HL-60 (cell line): ENCODE results near the gene PERCC1.

ENCODE experiments used
- DNase-seq, 2 experiments: peaks; one replicate each; pipeline ENCODE4 v3.0.0-alpha.2; 2010 to 2020; ENCODE audit warnings: low read depth in 1 of 2, low spot score in 1 of 2
- H3K27ac ChIP-seq: fragments of 250-450 bp; sonication (Bioruptor Pico); replicated peaks from 2 replicates; pipeline ENCODE4 v1.5.1; 2020; ENCODE audit warnings: mild to moderate bottlenecking, moderate library complexity
- H3K27me3 ChIP-seq: fragments of 250-450 bp; sonication (Bioruptor Pico); 2 replicates; pipeline ENCODE4 v1.5.1; 2021; ENCODE audit warnings: mild to moderate bottlenecking, moderate library complexity; ENCODE audit not compliant: insufficient read depth, poor library complexity, severe bottlenecking
- H3K4me3 ChIP-seq: replicated peaks from 2 replicates; pipeline ENCODE4 v1.5.1; 2011; ENCODE audit warnings: mild to moderate bottlenecking, control low read depth, low read length; ENCODE audit not compliant: insufficient read depth
- CTCF ChIP-seq: IDR thresholded peaks from one replicate; pipeline ENCODE4 v1.5.1; 2011; ENCODE audit warnings: low read length, control low read depth, inconsistent platforms; ENCODE audit not compliant: insufficient read depth
- GABPA ChIP-seq: IDR thresholded peaks from 2 replicates; pipeline ENCODE4 v1.6.1; 2012; ENCODE audit warnings: low read depth
- POLR2AphosphoS5 ChIP-seq: IDR thresholded peaks from 2 replicates; pipeline ENCODE4 v1.6.1; 2012; ENCODE audit warnings: low read depth
- REST ChIP-seq: IDR thresholded peaks from 2 replicates; pipeline ENCODE4 v1.6.1; 2012; ENCODE audit warnings: low read depth; ENCODE audit not compliant: insufficient replicate concordance
- SPI1 ChIP-seq: IDR thresholded peaks from 2 replicates; pipeline ENCODE4 v1.6.1; 2012; ENCODE audit warnings: low read depth, mild to moderate bottlenecking, borderline replicate concordance
- long read RNA-seq: library from polyadenylated mRNA; unstranded; transcript quantifications from one replicate; pipeline ENCODE4 v2.0.0, GENCODE V29; 2020

The PERCC1 gene
- long read RNA-seq = 0 reads

- Histone ChIP-seq H3K27me3 (peaks cover 3% of the 10 kb centered on the region), H3K27ac (no peak within 1 kb of the TSS), H3K4me3 (no peak within 1 kb of the TSS)
- no peak for TF ChIP-seq SPI1
- no peak for TF ChIP-seq REST
- TF ChIP-seq CTCF = no peak
- TF ChIP-seq GABPA = no peak
- no peak for TF ChIP-seq POLR2AphosphoS5
- DNase-seq = no peak
These were observed at the start of gene PERCC1 for GRCh38 chr16:1430759-1431496. Gene PERCC1, plus strand, starts transcription at chr16:1431078. Its CDS starts 1,516 bp downstream, at chr16:1432594.

GRCh38 chr16:1381612-1382406, 49.1 kb upstream of the PERCC1 start:
- Histone ChIP-seq H3K4me3 (no peak overlapping the region), H3K27ac (no peak overlapping the region), H3K27me3 (no peaks in the 10 kb centered on the region)
- DNase-seq = no peak
- no peak for TF ChIP-seq SPI1
- no peak for TF ChIP-seq CTCF
- TF ChIP-seq REST = no peak
- TF ChIP-seq POLR2AphosphoS5 = no peak
- no peak for TF ChIP-seq GABPA

- DNase-seq = no peak
- no peak for TF ChIP-seq POLR2AphosphoS5
- TF ChIP-seq SPI1 = no peak
- TF ChIP-seq GABPA = no peak
- no peak for TF ChIP-seq REST
- TF ChIP-seq CTCF = no peak
- Histone ChIP-seq H3K4me3 (no peak overlapping the region), H3K27me3 (no peaks in the 10 kb centered on the region), H3K27ac (no peak overlapping the region)
These were observed 47.3 kb upstream of the PERCC1 start for GRCh38 chr16:1383556-1383955.
